K562 (cell line): Measurements from ENCODE around the gene ACBD4. TPM values are rescaled to one million over a fixed set of nuclear protein-coding genes. Genes with fewer than 3 reads are reported as not detected.

Experiments used
- MGA ChIP-seq: fragments of 450-650 bp; IDR thresholded peaks from 2 replicates; pipeline ENCODE4 v1.6.1; 2016; ENCODE audit warnings: mild to moderate bottlenecking, moderate library complexity
- STAG1 ChIP-seq: sonication (generic); formaldehyde crosslinking; IDR thresholded peaks from 2 replicates; pipeline ENCODE4 v1.5.0; 2020; ENCODE audit warnings: missing genetic modification reagents, borderline replicate concordance
- ZNF212 ChIP-seq: fragments of 450-650 bp; formaldehyde crosslinking; IDR thresholded peaks from 2 replicates; pipeline ENCODE4 v1.4.0; 2020; ENCODE audit warnings: mild to moderate bottlenecking
- ZNF407 ChIP-seq: fragments of 450-650 bp; IDR thresholded peaks from 2 replicates; pipeline ENCODE4 v1.6.1; 2016; ENCODE audit warnings: low read depth
- polyA plus RNA-seq, 8 experiments: library from polyadenylated mRNA; depleted of rRNA in 4 of 8; stranded (reverse) in 5 of 8; unstranded in 3 of 8; fragments of >200 nt; fragmentation: Nextera tagmentation in 2 of 8; fragmentation: Illumina TruSeq in 1 of 8; extraction: Ambion mirVana in 2 of 8; extraction: Trizol in 1 of 8; gene quantifications; 2 replicates each; pipeline versions ENCODE4 v1.2.1 to v1.2.3, GENCODE V29; 2011 to 2014; ENCODE audit warnings: inconsistent platforms in 1 of 8, missing spikeins in 1 of 8
- total RNA-seq, 7 experiments: library from RNA; depleted of rRNA in 6 of 7; stranded (reverse); fragments of >200 nt in 6 of 7; fragmentation: Illumina TruSeq in 2 of 7; extraction: Trizol in 2 of 7; gene quantifications; 2 replicates each; pipeline versions ENCODE4 v1.2.1 to v1.2.3, GENCODE V29; 2011 to 2021; ENCODE audit warnings: low replicate concordance in 1 of 7

ACBD4 gene
- total and polyA plus RNA-seq, 9 of the 15 experiments (the other 6 are each of a cell fraction or from before 2014, with no cell fraction given) = 0.14 to 6.9 (median 4.6) TPM

- TF ChIP-seq STAG1 (0 out of 2 replicates have a peak, but pooled peaks have one; percentile 16), ZNF407 (no peak), ZNF212 (CRISPR knock-in tag) (no peak), MGA (no peak; the same call in 1 of the 2 replicates)
These were observed 8.9 kb downstream of the ACBD4 start (continued) for GRCh38 chr17:45144199-45145034.
